Lower leg skin (tissue), 3 donors: ENCODE measurements around the gene CALHM3.

Experiments
- CTCF ChIP-seq, 3 donors: fragments of 450-650 bp; IDR thresholded peaks; one replicate each; pipeline ENCODE4 v1.5.1; 2016; ENCODE audit warnings: antibody characterized with exemption in 3 of 3, mild to moderate bottlenecking in 3 of 3, moderate library complexity in 2 of 3
- POLR2A ChIP-seq, 2 donors: fragments of 450-650 bp; IDR thresholded peaks; one replicate each; pipeline ENCODE4 v1.6.1; 2016 to 2017; ENCODE audit warnings: antibody characterized with exemption in 2 of 2, mild to moderate bottlenecking in 1 of 2, moderate library complexity in 1 of 2

DNA sequence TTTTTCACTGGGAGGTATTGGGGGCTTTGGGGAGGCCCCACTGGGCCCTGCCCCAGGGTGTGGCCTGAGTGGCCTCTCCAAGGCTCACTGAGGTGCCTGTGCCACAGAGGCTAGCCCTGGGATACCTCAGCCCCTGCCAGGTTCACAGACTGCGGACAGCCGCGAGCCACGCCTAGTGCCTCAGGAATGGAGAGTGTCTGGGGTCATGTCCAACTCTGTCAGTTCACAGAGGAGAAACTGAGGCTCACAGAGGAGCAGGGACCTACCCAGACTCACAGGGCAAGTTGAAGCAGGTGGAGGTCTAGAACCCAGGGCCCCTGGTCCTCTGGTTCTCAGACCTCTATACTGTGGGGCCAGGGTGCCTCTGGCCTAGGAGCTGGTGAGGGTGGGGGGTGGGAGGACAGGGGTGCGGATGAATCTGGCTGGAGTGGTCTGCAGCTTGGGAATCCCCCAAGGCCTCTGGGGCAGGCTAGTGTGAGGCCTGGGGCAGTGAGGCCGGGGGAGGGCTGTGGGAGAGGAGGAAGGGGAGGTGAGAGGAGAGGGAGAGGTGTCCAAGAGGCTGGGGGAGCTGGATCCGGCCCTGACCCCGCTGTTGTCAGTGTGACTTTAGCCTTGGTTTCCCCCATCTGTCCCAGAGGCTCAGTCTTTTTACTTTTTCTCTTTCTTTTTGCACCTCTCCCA lies 34.5 kb upstream of the CALHM3 start:
- no peak for TF ChIP-seq CTCF (IDR thresholded peaks at IDR 0.05)
- no peak for TF ChIP-seq POLR2A (IDR thresholded peaks at IDR 0.05)
